ENCODE measurements around the gene GRIA4. TPM values are rescaled to one million over a fixed set of nuclear protein-coding genes. Genes with fewer than 3 reads are reported as not detected.

GRIA4 gene
- total RNA-seq, 1 donor = 5.2 TPM

DNA sequence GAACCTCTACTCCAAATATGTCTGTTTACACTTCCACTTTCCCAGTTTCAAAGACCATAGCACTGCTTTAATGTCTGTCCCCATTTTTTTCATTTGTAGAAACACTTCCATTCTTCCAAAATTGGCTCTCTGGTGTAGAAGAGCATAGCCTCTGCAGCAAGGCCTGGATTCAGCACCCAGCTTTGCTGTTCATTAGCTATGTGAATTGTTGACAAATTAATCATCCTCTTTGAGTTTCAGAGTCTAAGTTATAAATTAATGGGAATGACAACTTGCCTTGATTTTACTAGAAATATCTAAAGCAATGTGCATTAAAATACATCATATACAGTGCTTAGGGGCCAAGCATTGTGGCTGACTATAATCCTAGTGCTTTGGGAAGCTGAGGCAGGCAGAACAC is 22.4 kb downstream of the GRIA4 start:
- DNase-seq (ENCODE audit: low read depth) = no peak
- no peak overlapping the region for H3K4me3 ChIP-seq (ENCODE audit: low read depth, low read length)
- TF ChIP-seq, protein P1, sequence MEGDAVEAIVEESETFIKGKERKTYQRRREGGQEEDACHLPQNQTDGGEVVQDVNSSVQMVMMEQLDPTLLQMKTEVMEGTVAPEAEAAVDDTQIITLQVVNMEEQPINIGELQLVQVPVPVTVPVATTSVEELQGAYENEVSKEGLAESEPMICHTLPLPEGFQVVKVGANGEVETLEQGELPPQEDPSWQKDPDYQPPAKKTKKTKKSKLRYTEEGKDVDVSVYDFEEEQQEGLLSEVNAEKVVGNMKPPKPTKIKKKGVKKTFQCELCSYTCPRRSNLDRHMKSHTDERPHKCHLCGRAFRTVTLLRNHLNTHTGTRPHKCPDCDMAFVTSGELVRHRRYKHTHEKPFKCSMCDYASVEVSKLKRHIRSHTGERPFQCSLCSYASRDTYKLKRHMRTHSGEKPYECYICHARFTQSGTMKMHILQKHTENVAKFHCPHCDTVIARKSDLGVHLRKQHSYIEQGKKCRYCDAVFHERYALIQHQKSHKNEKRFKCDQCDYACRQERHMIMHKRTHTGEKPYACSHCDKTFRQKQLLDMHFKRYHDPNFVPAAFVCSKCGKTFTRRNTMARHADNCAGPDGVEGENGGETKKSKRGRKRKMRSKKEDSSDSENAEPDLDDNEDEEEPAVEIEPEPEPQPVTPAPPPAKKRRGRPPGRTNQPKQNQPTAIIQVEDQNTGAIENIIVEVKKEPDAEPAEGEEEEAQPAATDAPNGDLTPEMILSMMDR (IDR thresholded peaks at IDR 0.05; ENCODE audit: insufficient read depth, low read depth, low read length) = no peak

DNA sequence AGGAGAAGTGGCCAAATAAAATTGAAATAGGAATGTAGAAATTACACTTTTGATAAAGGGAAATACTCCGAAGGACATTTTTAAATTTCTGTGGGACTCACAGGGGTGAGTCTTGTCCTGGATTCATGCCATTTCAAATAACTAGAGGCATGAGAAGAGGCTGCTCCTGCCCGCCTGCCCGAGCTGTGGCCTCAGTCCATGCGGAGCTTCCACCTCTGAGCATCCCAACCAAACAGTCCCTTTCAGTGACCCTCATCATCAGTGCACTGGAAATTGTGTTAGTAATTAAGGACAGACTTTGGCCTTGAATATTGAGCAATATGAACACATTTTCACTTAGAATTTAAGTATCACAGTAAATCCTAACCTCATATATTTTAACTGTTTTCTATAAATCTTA is 25.6 kb downstream of the GRIA4 start:
- no peak overlapping the region for H3K4me3 ChIP-seq (ENCODE audit: low read depth, low read length)
- TF ChIP-seq, protein P1 (IDR thresholded peaks at IDR 0.05; ENCODE audit: insufficient read depth, low read depth, low read length) = no peak
- no peak for DNase-seq (ENCODE audit: low read depth)

DNA sequence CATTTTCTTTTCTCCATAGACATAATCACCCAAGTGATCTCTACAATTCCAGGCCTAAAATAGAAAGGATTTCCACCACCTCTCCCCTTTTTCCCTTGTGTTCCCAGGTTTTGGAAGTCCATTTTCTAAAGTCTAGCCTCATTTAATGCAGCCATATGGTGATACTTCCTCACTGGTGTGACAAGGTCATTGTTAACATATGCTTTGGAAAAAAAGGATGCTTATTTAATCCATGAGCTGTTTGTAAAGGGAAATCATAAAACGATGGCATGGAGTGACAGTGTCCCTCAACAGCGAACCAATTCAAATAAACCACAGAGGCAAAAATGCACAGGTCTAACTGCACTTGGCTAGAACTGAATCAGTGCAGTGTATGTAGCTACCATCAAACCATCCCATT is 26.6 kb downstream of the GRIA4 start:
- no peak overlapping the region for H3K4me3 ChIP-seq (ENCODE audit: low read depth, low read length)
- TF ChIP-seq, protein P1 (IDR thresholded peaks at IDR 0.05; ENCODE audit: insufficient read depth, low read depth, low read length) = no peak
- DNase-seq (ENCODE audit: low read depth) = no peak

DNA sequence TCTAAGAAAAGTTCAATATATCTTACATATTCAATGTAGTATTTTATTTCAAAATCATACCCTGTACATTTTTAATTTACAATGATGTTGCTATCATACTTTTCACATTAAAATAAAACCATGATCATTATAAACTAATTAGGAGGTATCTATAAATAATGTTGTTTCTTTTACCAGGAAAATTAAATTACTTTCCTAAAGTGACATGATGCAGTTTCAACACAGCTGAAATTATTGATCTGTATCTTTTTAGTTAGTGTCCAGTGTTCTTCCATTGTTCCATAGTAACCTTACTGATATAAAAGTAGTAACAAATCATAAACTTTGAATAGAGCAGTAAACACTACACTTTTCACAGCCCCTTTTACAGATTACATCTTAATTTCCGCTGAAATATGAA is 29.7 kb downstream of the GRIA4 start:
- no peak for DNase-seq (ENCODE audit: low read depth)
- H3K4me3 ChIP-seq (ENCODE audit: low read depth, low read length) = no peak overlapping the region
- TF ChIP-seq, protein P1 (IDR thresholded peaks at IDR 0.05; ENCODE audit: insufficient read depth, low read depth, low read length) = no peak

DNA sequence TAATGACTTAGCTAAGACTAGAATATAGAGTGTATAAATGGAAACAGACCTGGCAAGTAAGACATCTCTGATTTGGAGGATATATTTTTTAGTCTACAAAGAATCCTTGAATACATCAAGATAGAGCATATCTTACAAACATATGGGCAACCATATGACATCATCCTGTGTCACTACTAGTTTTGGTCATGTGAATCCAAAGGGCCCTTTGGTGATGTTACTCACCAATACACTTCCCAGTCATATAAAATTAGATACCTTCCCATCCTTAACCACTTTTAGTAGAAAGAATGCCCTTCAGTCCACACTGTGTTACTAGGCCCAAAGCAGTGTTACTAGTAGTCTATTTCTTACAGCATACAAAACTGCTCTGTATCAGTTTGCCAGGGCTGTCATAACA is 31.6 kb downstream of the GRIA4 start:
- TF ChIP-seq, protein P1 (IDR thresholded peaks at IDR 0.05; ENCODE audit: insufficient read depth, low read depth, low read length) = no peak
- DNase-seq (ENCODE audit: low read depth) = no peak
- H3K4me3 ChIP-seq (ENCODE audit: low read depth, low read length) = no peak overlapping the region

DNA sequence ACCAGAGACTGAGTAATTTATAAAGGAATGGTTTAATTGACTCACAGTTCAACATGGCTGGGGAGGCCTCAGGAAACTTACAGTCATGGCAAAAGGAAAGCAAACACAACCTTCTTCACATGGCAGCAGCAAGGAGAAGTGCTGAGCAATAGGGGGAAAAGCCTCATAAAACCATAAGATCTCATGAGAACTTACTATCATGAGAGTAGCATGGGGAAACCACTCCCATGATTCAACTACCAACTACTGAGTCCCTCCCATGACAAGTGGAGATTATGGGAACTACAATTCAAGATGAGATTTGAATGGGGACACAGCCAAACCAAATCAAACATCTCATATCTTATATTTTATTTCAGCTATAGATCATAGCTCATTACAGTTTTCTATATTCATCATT is 33.0 kb downstream of the GRIA4 start:
- DNase-seq (ENCODE audit: low read depth) = no peak
- H3K4me3 ChIP-seq (ENCODE audit: low read depth, low read length) = no peak overlapping the region
- TF ChIP-seq, protein P1 (IDR thresholded peaks at IDR 0.05; ENCODE audit: insufficient read depth, low read depth, low read length) = peak; percentile 4

DNA sequence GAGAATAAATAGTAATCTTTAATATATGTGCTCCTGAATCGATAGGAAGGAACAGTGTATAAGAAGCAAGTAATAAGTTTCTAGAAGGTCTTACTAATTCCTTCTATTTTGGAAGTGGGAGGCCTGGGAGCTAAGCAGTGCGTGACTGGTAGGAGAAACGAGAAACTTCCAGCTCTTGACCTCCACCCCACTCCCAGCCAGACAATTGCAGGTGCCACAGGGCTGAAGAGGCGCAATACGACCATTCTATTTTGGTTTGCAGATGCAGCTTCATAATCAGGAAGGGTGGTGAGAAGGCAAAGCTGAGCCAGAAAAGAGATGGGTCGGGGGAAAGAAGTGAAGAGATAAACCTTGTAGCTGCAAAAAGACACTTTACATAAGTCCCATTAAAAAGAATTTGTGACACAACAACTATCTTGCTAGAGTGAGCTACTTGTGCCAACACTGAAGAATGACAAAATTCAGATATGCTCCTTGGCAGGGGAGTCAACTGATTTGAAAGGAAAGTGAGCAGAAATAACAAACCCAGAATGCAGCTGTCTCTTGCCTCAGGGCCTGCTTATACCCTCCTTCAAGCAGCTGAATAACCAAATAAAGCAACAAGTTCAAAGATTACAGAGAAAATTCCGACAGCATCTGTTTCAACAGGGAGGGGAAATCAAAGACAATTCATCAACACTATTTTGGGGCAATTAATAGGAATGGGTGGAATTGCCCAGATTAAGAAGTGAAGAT is 35.1 kb downstream of the GRIA4 start:
- DNase-seq (ENCODE audit: low read depth) = no peak
- no peak overlapping the region for H3K4me3 ChIP-seq (ENCODE audit: low read depth, low read length)
- TF ChIP-seq, protein P1 (IDR thresholded peaks at IDR 0.05; ENCODE audit: insufficient read depth, low read depth, low read length) = no peak
